ENCODE results near the gene ITGA11. TPM values are rescaled to one million over a fixed set of nuclear protein-coding genes. Genes with fewer than 3 reads are reported as not detected.

The ITGA11 gene
- total and polyA plus RNA-seq, 2 of the 13 experiments (the other 11 are each of a cell fraction or from before 2014, with no cell fraction given) = not detected

DNA sequence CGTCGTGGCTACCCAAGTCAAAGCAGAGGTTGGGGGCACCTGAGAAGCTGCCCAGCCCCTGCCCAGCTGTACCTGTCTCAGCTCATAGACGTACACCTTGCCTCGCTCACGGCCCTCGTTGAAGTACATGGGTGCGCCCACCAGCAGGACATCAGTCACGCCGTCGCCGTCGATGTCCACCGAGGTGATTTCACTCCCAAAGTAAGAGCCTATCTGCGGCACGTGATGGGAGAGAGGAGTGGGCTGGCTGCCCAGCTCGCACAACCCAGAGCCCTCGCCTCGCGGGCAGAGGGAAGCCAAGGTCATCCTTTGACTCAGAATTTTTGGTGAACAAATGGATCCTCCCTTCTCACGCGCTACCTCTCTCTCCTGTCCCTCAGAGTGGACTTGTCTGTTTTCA is 99.7 kb downstream of the ITGA11 start (continued):
- TF ChIP-seq PPARG (CRISPR knock-in tag; conservative IDR thresholded peaks at IDR 0.05) (no peak), ZNF549 (CRISPR knock-in tag; IDR thresholded peaks at IDR 0.05) (no peak), ZNF790 (CRISPR knock-in tag; IDR thresholded peaks at IDR 0.05; ENCODE audit: borderline replicate concordance) (no peak)
- TF ChIP-seq, protein P1, sequence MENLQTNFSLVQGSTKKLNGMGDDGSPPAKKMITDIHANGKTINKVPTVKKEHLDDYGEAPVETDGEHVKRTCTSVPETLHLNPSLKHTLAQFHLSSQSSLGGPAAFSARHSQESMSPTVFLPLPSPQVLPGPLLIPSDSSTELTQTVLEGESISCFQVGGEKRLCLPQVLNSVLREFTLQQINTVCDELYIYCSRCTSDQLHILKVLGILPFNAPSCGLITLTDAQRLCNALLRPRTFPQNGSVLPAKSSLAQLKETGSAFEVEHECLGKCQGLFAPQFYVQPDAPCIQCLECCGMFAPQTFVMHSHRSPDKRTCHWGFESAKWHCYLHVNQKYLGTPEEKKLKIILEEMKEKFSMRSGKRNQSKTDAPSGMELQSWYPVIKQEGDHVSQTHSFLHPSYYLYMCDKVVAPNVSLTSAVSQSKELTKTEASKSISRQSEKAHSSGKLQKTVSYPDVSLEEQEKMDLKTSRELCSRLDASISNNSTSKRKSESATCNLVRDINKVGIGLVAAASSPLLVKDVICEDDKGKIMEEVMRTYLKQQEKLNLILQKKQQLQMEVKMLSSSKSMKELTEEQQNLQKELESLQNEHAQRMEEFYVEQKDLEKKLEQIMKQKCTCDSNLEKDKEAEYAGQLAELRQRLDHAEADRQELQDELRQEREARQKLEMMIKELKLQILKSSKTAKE (CRISPR knock-in tag; IDR thresholded peaks at IDR 0.05; ENCODE audit: borderline replicate concordance) = no peak
- TF ChIP-seq, protein P2, sequence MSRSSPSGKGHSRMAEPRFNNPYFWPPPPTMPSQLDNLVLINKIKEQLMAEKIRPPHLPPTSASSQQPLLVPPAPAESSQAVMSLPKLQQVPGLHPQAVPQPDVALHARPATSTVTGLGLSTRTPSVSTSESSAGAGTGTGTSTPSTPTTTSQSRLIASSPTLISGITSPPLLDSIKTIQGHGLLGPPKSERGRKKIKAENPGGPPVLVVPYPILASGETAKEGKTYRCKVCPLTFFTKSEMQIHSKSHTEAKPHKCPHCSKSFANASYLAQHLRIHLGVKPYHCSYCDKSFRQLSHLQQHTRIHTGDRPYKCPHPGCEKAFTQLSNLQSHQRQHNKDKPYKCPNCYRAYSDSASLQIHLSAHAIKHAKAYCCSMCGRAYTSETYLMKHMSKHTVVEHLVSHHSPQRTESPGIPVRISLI (CRISPR knock-in tag; IDR thresholded peaks at IDR 0.05; ENCODE audit: borderline replicate concordance) = no peak

DNA sequence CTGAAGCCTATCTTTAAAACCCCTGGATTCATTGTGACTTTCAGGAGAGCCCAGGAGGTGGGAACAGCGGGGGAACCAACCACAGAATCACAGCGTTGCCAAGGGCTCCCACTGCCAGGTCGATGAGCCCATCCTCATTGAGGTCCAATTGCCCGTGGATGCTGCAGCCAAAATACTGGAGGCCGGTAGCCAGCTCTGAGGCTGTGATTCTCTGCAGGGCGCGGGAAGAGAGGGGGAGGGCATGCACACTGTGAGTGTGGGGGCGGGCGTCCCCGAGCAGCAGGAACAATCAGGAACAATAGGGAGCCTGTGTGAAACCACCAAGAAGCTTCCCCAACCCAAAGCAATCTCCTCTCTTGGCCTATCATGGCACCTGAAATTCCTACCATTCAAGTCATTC is 101.1 kb downstream of the ITGA11 start:
- ChIA-PET POLR2A (no interaction called here), CTCF (ENCODE audit: low intra/inter-chr PET ratio, low total read pairs) (no interaction called here)
- BruUV-seq (replicated peaks) = no TSS peak
- no peaks in the 10 kb centered on the region for H3K9me3 ChIP-seq (ENCODE audit: low read length)
- intact Hi-C loops (cut with micrococcal nuclease; ENCODE audit: unreplicated experiment) = no loop called here
- 13% methylated on average over 3 of the region's 10 CpGs for WGBS (ENCODE audit: low lambda C conversion rate)
- H4K20me1 ChIP-seq (ENCODE audit: insufficient read depth, low read length) = peaks cover 4% of the 10 kb centered on the region; the same call in 1 of the 2 replicates
- H3K4me1 ChIP-seq (ENCODE audit: insufficient read depth, low read length) = no peaks in the 10 kb centered on the region
- no peak for FAIRE-seq
- H3K27ac ChIP-seq (ENCODE audit: extremely low read length, insufficient read depth, low read length) = no peak overlapping the region
- H2AFZ ChIP-seq (ENCODE audit: low read length) = no peak overlapping the region
- H3K79me2 ChIP-seq (ENCODE audit: insufficient read depth, low read length) = no peaks in the 10 kb centered on the region
- H3K27me3 ChIP-seq (ENCODE audit: control insufficient read depth in 1 of 2, insufficient read depth in 2 of 2, low read length in 2 of 2) = peaks cover 9 to 78% of the 10 kb centered on the region in 2 experiments; a peak in 4 of 5 replicates
- ATAC-seq = no peak
- H3K4me2 ChIP-seq (ENCODE audit: low read depth, low read length) = no peak overlapping the region
- no peaks in the 10 kb centered on the region for H3K36me3 ChIP-seq (replicated peaks in 1 of 2; ENCODE audit: control insufficient read depth in 1 of 2, insufficient read depth in 2 of 2, low read length in 2 of 2)
- no peak overlapping the region for H3K9ac ChIP-seq (ENCODE audit: insufficient read depth, low read depth, low read length)
- no peak overlapping the region for H3K4me3 ChIP-seq (replicated peaks in 1 of 3; ENCODE audit: insufficient read depth in 1 of 3, low read depth in 2 of 3, low read length in 3 of 3)
- DNase-seq (ENCODE audit: low spot score) = no peak
- in situ Hi-C loops (cut with HindIII; ENCODE audit: extremely low pct_ligation_motif_present, low pct_unique_long_range_greater_than_20kb) = no loop called here
- no peak for TF ChIP-seq SP4 (CRISPR knock-in tag; IDR thresholded peaks at IDR 0.05)
- TF ChIP-seq KDM2A (CRISPR knock-in tag; IDR thresholded peaks at IDR 0.05; ENCODE audit: borderline replicate concordance, low read depth) = no peak
- TF ChIP-seq NR2F1 (CRISPR knock-in tag; IDR thresholded peaks at IDR 0.05) = no peak
- TF ChIP-seq ZBTB42 (CRISPR knock-in tag; IDR thresholded peaks at IDR 0.05) = no peak
- TF ChIP-seq, protein P3, sequence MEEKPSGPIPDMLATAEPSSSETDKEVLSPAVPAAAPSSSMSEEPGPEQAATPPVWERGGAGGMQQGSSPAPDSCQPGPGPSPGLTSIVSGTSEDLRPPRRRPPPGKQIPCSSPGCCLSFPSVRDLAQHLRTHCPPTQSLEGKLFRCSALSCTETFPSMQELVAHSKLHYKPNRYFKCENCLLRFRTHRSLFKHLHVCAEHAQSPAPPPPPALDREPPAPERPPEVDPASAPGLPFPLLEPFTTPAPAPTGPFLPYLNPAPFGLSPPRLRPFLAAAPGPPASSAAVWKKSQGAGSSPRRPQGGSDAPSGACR (CRISPR knock-in tag; IDR thresholded peaks at IDR 0.05) = no peak
- TF ChIP-seq EZH2 (conservative IDR thresholded peaks at IDR 0.05; ENCODE audit: low read depth, low read length) = no peak
- no peak for TF ChIP-seq RFXANK (CRISPR knock-in tag; IDR thresholded peaks at IDR 0.05)
- TF ChIP-seq, protein P4, sequence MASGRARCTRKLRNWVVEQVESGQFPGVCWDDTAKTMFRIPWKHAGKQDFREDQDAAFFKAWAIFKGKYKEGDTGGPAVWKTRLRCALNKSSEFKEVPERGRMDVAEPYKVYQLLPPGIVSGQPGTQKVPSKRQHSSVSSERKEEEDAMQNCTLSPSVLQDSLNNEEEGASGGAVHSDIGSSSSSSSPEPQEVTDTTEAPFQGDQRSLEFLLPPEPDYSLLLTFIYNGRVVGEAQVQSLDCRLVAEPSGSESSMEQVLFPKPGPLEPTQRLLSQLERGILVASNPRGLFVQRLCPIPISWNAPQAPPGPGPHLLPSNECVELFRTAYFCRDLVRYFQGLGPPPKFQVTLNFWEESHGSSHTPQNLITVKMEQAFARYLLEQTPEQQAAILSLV (CRISPR knock-in tag; IDR thresholded peaks at IDR 0.05; ENCODE audit: borderline replicate concordance) = no peak
- no peak for TF ChIP-seq SALL2 (CRISPR knock-in tag; IDR thresholded peaks at IDR 0.05)
- TF ChIP-seq ZNF446 (CRISPR knock-in tag; IDR thresholded peaks at IDR 0.05) = no peak
- no peak for TF ChIP-seq REL (CRISPR knock-in tag; conservative IDR thresholded peaks at IDR 0.05)
- TF ChIP-seq SRSF1 (optimal IDR thresholded peaks at IDR 0.05; ENCODE audit: low read depth, low read length) = no peak
- TF ChIP-seq ZBTB3 (CRISPR knock-in tag; IDR thresholded peaks at IDR 0.05; ENCODE audit: borderline replicate concordance, low read depth) = no peak
- no peak for TF ChIP-seq ZNF768 (CRISPR knock-in tag; IDR thresholded peaks at IDR 0.05)
- TF ChIP-seq ZNF343 (CRISPR knock-in tag; IDR thresholded peaks at IDR 0.05) = no peak
- no peak for TF ChIP-seq EEA1 (CRISPR knock-in tag; IDR thresholded peaks at IDR 0.05; ENCODE audit: borderline replicate concordance)
